ENCODE data around the gene SMARCAD1.

SMARCAD1 gene

DNA sequence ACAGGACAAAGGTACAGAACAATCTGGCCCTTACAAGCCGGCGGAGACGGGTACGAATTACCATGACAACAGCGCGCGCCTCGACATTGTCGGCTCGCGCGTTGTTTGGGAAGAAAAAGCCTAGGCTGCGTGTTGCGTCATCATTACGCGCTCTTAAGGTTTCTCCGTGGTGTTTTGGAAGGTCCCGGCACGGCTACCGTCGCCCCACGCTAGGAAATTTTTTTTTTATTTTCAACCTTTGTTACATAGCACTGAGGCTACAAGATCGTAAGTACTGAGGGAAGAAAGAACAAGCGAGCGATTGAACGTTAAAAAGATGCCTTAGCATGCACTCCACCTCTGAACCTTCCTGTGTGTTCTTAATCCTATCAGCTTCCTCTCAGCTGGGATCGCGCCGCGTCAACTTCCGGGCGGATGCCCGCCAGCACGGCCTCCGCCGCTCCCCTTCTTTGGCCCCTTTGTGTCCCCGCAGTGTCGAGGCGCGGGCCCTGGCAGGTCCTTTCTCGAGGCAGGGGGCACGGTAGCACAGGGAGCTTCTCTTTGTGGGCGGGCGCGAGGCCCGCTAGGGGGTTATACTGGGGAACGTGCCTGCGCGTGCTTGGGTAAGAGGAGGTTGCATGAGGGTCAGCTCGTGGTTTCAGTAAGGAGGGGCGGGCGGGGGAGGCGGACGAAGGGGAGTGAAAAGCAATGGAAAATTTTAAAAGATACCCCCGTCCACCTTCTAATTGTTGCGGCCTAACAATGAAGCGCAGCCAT is at the start of gene SMARCAD1:
Gene SMARCAD1, plus strand, starts transcription at position 397 of the 756 bp plus-strand sequence. CDS start 530 bp downstream, outside the sequence.
- intact Hi-C loops (cut with DNase I), result no loop called here
- peak; percentile 74 to 95 (median 89) for DNase-seq

DNA sequence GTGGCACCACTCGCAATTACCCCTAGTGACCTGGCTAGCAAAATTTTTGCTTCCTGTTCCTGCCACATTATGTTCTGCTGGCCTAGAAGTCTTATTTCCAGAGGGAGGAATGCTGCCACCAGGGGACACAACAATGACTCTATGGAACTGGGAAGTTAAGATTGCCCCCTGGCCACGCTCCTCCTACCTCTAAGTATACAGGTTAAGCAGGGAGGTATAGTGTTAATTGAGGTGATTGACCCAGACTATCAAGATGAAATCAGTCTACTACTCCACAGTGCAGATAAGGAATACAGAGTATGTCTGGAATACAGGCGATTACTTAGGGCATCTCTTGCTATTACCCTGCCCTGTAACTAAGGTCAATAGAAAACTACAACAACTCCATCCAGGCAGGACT is 48.8 kb upstream of the SMARCAD1 start:
- intact Hi-C loops (cut with DNase I), result no loop called here
- no peak for DNase-seq

DNA sequence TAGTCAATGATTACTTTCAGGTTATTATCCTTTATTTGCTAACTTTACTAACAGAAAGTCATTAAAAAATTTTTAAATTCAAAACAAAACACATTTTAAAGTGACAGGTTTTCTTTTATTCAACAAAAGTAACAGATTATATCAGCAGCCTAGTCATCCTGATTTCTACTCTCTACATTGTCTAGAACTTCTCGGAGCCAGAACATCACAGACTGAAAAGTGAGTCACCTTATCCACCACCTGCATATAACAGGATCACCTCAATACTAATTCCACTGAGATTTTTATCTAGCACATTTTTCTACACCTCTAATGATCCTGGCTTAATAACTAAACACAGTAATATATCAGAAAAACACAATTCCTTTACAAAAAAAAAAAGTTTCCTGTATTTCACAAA is 47.9 kb upstream of the SMARCAD1 start:
- DNase-seq, result no peak
- intact Hi-C loops (cut with DNase I), result no loop called here

GRCh38 chr4:94160774-94161173 is 46.9 kb upstream of the SMARCAD1 start:
- intact Hi-C loops (cut with DNase I), result no loop called here
- no peak for DNase-seq

GRCh38 chr4:94165256-94165655 is 42.4 kb upstream of the SMARCAD1 start:
- no peak for DNase-seq
- intact Hi-C loops (cut with DNase I), result no loop called here

DNA sequence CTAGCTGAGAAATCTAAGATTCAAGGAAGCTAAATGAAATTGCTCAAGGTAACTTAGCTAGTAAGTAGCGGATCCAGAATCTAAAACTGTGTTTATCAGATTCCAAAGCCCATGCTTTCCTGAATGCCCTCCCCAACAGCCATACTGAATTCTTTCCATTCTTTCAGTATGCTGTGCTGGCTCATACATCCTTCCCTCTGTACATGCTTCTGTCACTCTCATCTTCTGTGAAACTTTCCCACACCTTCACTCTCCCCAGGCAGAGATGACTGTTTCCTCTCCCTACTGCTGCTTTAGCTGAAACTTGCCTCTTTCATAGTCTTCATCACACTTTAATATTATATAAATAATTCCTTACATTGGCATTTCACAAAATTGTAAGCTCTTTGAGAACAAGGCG is 39.3 kb upstream of the SMARCAD1 start:
- intact Hi-C loops (cut with DNase I), result no loop called here
- no peak for DNase-seq

DNA sequence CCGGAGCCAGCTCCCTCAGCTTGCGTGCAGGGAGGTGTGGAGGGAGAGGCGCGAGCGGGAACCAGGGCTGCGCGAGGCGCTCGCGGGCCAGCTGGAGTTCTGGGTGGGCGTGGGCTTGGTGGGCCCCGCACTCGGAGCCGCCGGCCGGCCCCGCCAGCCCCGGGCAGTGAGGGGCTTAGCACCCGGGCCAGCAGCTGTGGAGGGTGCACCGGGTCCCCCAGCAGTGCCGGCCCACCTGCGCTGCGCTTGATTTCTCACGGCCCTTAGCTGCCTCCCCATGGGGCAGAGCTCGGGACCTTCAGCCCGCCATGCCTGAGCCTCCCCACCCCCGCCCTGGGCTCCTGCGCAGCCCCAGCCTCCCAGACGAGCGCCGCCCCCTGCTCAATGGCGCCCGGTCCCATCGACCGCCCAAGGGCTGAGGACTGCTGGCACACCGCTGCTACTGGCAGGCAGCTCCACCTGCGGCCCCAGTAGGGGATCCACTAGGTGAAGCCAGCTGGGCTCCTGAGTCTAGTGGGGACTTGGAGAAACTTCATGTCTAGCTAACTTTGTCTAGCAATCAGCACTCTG is 37.8 kb upstream of the SMARCAD1 start:
- no peak for DNase-seq
- intact Hi-C loops (cut with DNase I), result no loop called here

DNA sequence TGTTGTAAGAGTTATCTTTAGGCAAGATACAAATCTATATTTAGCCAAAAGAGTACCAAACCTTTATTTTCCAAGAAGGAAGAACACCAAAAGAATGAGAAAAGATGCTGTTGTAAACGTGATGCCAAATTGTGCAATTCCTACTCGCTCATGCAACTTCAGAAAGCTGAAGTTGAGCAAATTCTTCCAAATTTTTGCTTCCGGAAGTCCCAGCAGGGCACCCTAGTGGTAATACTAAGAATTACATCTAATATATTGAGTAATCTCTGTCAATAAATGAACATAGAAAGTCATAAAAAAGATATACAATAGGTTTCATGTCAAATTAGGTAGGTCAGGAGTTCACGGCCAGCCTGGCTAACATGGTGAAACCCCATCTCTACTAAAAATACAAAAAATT is 36.0 kb upstream of the SMARCAD1 start:
- no peak for DNase-seq
- intact Hi-C loops (cut with DNase I), result no loop called here

- intact Hi-C loops (cut with DNase I), result no loop called here
Observed at GRCh38 chr4:94175553-94176261, 32.0 kb upstream of the SMARCAD1 start.

DNA sequence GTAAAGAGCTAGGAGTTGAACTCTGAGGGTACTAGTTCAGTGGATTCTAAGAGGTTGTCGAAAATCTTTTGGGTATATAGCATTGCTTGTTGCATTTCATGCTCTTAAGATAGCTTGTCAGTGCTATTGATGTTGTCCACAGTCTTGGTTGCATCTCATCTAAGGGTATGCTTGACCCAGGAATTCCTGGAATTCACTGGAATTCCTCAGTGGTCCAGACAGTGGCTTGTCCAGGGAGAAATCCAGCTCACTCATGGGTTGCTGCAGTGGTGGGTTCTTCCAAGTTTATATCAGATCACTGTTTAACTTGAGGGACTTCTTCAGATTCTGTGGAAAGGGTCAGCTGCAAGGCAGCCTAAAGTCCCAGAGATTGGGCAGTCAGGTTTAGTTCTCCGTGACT is 29.8 kb upstream of the SMARCAD1 start:
- intact Hi-C loops (cut with DNase I), result no loop called here
- no peak for DNase-seq

More at GRCh38 chr4:94175553-94176261, 32.0 kb upstream of the SMARCAD1 start:
- no peak for DNase-seq

DNA sequence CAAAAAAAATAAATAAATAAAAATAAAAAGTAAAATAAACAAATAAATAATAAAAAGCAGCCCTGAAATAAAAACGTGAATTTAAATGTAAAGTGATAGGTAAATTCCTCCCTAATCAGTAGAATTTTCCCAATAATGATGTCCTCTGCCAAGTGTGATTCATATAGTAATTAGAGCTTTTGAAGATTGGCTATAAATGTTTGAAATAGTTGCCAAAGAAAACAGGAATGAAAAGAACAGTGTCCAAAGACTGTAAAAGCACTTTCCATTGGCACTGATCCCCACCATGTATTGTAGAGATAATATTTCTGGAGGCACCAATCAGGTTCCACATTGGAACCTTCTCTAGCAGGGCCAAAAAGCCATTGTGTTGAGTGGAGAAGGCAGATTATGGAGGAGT is 25.9 kb upstream of the SMARCAD1 start:
- no peak for DNase-seq
- intact Hi-C loops (cut with DNase I), result no loop called here

- no peak for DNase-seq
- intact Hi-C loops (cut with DNase I), result no loop called here
Observed at GRCh38 chr4:94202769-94203168, 4.9 kb upstream of the SMARCAD1 start.

DNA sequence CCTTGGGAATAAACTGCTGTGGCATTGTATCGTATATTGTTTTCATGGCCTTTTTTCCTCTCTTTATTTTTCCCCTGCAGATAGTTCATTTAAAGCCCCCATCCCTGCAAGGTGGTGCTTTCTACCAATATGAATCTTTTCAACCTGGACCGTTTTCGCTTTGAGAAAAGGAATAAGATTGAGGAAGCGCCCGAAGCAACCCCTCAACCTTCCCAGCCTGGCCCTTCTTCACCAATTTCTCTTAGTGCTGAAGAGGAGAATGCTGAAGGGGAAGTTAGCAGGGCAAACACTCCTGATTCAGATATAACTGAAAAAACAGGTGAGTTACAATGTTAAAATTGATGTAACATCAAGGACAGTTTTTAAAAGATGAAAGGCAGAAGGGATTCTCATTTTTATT is 601 bp downstream of the SMARCAD1 start:
- intact Hi-C loops (cut with DNase I), result no loop called here
- DNase-seq, result peak in 1 of 42 donors; percentile 17

DNA sequence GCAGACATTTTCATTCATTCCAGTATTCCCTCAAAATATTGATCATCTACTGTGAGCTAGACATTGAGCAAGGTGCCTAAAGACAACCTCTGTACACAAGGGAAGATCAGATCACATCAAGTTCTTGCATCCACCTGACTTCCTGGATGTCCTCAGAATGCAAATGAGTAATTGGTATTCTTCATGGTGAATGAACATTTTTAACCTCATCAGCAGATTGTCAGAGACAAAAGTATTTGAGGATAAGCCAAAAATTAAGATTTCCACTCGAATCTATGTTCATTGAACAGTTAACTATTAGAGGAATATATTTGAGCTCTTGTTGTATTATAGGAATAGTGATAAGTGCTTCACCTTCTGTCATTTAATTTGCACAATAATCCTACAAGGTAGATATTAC is 1.3 kb downstream of the SMARCAD1 start:
- DNase-seq, result no peak
- intact Hi-C loops (cut with DNase I), result no loop called here

DNA sequence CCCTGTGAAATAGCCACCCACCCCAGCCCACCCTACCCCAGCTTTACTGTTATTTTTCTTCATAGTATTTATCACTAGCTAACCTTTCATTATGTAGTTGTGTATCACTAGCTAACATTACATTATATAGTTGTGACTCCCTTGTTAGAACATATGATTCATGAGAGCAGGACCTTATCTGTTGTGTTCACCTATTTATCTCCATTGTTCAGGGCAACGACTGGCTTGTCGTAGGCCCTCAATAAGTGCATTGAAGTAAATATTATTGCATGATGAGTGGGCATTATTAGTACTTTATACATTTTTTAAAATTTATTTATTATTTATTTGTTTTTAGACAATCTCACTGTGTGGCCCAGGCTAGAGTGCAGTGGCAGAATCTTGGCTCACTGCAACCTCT is 4.2 kb downstream of the SMARCAD1 start:
- DNase-seq, result no peak
- intact Hi-C loops (cut with DNase I), result no loop called here

GRCh38 chr4:94214703-94215319 is 7.1 kb downstream of the SMARCAD1 start:
- DNase-seq, result no peak
- intact Hi-C loops (cut with DNase I), result no loop called here

DNA sequence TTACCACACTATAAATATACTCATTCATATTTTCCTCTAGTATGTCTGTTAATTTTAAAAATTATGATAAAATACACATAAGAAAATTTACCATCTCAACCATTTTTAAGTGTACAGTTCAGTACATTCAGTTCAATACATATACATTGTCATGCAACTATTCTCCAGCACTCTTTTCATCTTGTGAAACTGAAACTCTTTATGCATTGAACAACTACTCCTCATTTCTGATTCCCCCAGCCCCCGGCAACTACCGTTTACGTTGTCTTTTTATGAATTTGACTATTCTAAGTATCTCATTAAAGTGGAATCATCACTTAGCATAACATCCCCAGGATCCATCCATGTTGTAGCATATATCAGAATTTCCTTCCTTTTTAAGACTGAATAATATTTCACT is 8.7 kb downstream of the SMARCAD1 start:
- DNase-seq, result no peak
- intact Hi-C loops (cut with DNase I), result no loop called here

DNA sequence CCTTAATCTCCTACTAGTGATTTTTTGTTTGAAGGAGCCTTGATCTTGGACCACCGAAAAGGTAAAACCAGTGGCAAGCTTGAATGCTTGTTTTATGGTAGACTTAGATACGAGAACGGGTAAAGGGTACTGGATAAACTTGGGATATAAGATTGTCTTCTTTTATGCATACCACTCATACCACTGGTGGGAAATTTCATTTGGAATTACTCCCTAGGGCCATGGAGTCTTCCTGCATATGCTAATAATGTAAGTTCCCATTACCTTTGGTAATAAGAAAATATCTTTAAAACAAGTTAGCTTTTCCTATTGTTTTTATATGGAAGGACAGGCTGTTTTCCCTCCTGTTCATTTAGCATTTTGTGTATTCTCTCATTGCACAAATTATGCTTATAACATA is 11.7 kb downstream of the SMARCAD1 start:
- no peak for DNase-seq
- intact Hi-C loops (cut with DNase I), result no loop called here

DNA sequence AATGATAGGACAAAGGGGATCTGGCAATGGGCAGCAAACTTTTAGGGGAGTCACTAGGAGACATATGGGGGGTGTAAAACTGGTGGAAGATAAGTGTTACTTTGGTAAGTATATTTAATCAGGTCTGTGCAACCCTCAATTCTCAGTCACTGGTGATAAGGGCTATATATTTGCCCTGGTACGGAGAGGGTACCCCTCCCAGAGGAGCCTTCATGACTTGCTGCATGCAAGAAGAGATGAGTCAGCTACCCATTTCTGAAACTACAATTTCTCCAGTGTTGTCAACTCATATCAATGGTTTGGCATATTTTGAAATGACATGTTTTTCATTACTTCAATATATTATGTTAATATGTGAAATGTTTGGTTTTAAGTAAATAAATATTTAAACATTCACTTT is 14.3 kb downstream of the SMARCAD1 start:
- intact Hi-C loops (cut with DNase I), result no loop called here
- no peak for DNase-seq

DNA sequence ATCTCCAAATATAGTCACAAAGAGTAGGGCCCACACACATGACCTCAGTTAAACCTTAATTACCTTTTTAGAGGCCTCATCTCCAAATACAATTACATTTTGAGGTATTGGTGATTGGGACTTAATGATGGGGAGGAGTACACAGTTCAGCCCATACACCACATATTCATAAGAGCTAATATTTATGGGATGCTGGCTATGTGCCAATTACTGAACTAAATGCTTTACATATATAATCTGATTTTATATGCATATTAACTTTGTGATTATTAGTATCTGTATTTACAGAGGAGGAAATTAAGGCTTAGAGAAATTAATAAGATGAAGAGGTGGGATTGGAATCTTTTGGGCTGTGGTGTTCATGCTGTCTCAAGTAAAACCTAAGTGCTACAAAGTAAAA is 17.8 kb downstream of the SMARCAD1 start:
- DNase-seq, result no peak
- intact Hi-C loops (cut with DNase I), result no loop called here

All from head of caudate nucleus (tissue), 42 donors.